GM19467 (cell line): ENCODE measurements around the gene ABCC2.
"Not testable (repeated sequence)": the region's sequence is repeated elsewhere in the genome, so short reads cannot be mapped to it uniquely, and the experiment has no call there.

ENCODE experiments used
- ATAC-seq: cut with Tn5 transposase; IDR thresholded peaks from one replicate; pipeline ENCODE4 v1.9.1; 2021; ENCODE audit warnings: mild to moderate bottlenecking, moderate library complexity; ENCODE audit not compliant: unreplicated experiment

Gene ABCC2

DNA sequence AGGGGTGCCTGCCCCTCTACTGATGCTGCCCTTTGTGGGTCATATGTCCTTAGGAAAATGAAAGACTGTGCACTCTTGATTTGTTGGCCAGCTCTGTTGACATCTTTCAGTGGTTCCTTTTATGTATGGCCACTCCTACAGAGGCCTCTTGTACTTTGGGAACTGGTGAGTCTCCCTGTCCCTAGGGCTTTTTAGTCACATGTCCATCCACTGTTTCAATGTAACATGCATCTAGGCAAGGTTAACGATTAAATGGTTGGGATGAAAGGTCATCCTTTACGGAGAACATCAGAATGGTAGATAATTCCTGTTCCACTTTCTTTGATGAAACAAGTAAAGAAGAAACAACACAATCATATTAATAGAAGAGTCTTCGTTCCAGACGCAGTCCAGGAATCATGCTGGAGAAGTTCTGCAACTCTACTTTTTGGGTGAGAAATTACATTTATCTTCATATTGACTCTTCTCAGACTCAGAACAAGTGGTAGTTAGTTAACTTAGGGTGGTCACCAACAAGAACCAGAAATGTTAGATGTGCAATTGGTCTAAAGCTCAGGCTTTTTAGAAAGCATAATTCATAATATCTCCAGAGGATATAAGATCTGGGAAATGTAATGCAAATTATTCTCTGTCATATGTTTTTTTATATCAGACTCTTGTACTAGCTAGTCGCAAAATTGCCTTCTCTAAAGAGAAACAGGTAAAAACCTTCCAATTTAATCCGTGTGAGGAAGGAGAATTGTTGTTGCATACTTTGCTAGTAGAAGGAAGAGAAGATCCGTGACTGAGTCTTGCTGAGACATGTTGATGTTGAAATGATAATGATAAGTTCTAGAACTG, at the start of gene ABCC2:
TSS of gene ABCC2 (plus strand) at position 194 of the 840 bp plus-strand sequence. CDS start at position 399, 205 bp downstream.
- no peak for ATAC-seq

DNA sequence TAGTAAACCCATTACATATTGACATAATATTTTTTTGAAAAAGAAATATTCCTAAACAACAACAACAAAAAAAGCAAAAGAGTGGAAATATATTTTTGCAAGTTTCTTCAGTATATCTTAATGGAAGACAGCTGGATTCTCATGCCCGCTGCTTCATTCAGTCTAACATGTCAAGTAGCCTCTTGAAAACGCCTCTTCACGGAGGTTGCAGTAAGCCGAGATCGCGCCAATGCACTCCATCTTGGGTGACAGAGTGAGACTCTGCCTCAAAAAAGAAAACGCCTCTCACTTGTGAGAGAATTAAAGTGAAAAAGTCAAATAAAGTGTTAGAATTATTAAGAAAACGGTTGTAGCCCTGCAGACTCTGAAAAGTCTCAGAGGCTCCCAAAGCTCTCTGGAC, 49.1 kb upstream of the ABCC2 start:
- no peak for ATAC-seq

DNA sequence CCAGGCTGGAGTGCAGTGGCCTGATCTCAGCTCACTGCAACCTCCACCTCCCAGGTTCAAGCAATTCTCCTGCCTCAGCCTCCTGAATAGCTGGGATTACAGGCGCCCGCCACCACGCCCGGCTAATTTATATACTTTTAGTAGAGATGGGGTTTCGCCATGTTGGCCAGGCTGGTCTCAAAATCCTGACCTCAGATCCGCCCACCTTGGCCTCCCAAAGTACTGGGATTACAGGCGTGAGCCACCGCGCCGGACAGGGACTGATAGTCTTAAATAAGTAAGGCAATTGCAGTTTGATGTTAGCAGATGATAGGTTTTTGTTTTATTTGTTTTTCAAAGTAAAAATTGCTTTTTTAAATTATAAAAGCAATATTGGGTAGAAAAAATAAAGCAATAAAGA, 48.3 kb upstream of the ABCC2 start:
- ATAC-seq, result not testable (repeated sequence)

DNA sequence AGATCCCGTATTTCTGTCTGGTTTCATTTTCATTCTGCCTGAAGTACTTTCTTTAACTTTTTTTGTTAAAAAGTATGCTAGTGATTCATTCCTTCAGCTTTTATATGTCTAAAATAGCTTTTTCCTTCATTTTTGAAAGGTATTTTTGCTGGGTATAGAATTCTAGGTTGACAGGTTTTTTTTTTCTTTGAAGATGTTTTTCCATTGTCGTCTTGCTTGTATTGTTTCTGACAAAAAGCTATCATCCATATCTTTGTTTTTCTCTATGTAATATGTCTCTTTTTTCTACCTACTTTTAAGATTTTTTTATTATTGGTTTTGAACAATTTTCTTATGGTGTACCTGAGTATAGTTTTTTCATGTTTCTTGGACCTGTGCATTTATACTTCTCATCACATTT, 42.2 kb upstream of the ABCC2 start:
- no peak for ATAC-seq

DNA sequence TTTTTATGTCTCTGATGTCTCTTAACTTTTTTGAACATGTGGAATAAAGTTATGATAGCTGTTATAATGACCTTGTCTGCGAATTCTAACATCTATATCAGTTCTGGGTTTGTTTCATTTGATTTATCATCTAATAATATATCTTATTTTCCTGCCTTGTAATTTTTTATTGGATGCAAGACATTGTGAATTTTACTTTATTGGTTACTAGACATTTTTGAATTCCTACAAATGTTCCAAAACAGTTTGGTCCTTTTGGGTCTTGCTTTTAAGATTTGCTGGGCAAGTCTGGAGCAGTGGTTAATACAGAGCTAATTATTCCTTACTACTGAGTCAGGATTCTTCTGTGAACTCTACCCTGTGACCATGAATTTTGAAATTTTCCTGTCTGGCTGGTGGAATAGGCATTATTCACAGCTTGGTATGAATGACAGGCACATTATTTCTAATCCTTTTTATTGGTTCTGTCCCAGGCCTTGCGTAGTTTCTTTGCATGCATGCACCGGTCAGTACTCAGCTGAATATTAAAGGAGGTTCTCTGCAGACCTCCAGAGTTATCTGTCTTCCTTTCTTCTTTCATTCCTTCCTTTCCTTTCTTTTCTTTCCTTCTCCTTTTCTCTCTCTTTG, 41.4 kb upstream of the ABCC2 start:
- no peak for ATAC-seq

DNA sequence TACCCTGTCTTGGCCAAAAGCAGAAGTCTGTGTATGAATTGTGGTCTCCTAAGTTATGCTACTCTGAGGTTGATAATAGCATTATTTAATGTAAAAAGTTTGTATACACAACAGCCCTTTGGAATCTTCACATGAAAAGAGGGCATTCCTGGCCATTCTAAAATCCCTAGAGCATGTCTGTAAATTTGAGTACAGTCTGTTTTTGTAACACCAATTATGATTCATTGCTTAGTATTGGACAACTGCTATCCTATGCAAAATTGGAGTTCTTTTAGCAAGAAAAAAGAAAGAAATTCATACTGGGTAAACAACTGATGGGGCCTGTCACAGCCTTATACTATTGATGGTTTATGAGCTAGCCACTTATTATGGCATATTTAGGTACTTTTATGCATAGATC, 40.2 kb upstream of the ABCC2 start:
- no peak for ATAC-seq

DNA sequence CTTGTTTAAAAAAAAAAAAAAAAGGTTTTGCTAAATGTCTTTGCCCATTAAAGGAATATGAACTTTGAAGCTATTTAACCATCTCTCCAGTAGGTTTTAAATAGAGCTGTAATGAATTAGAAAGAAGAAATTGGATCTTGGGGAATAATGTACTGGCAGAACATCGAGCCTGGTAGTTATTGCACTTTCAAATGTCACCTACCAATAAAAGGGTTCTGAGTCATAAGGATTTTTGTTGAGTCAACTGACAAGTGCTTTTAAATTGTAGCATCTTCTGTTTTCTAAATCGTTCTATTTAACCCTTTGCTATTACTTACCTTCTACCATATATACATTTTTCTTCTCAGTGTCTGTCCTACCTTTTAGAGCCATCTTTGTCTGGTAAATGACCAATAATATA, 39.7 kb upstream of the ABCC2 start:
- ATAC-seq, result no peak

DNA sequence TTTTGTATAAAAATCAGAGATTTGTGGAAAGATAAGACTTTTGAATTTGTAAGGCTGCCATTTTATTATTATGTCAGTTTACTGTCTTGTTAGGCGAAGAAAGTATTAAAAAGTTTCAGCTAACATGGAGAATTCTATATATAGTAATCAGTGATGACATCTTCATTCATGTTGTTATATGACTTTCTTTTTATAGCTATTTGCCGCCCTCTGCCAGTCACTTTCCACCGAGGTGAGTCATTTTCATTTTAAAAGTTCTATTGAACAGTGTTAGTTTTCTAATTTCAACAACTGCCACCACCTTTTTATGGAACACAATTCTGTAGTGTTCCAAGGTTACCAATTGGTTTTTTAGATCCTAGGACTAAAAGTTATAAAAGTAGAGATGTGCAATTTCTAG, 38.6 kb upstream of the ABCC2 start:
- no peak for ATAC-seq

DNA sequence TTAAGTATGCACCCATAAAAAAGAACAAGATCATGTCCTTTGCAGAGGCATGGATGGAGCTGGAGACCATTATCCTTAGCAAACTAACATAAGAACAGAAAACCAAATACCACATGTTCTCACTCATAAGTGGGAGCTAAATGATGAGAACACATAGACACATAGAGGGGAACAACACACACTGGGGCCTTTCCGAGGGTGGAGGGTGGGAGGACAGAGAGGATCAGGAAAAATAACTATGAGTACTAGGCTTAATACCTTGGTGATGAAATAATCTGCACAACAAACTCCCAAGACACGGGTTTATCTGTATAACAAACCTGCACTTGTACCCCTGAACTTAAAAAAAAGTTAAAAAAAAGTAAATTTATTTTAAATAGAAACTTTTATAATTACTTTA, 36.3 kb upstream of the ABCC2 start:
- ATAC-seq, result not testable (repeated sequence)

DNA sequence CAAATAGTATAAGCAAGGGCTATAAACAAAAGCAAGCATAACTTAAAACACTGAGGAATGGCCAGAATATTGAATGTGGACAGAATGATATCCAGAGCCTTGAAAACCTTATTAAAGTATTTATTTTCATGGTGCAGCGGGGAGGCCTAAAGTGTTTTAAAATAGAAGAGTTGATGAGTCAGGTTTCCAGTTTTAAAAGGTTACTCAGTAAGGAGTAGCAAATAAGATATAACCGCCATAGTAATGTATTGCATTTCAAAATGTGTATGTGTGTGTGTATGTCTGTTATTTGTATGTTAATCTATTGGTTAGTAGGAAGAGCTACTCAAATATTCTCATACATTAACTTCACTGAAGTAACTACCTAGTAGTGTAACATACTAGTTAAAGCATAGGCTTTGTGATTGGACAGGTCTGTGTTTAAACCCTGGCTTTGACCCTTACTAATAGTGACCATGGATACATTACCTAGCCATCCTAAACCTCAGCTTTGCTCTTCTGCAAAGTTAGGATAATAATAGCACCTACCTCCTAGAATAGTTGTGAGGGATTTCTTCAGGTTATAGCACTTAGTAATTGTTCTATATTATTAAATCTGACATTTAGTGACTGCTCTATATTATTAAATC, 33.5 kb upstream of the ABCC2 start:
- no peak for ATAC-seq

DNA sequence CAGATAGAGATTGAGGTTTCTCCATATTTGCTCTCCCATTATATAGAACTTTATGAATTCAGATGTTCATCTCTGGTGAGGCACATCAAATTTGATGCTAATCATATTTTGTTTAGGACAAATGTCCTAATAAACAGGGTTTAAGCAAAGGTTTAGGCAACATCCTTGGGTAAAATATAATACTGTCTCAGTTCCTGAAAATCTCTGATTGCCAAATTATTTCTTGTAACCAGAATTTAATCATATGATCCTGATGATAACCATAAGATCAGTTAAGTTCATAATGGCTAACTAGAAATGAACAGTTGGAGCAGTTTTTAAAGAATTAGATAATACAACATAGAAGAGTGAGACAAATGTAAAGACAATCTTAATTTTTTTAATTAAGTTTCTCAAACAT, 31.8 kb upstream of the ABCC2 start:
- ATAC-seq, result no peak

DNA sequence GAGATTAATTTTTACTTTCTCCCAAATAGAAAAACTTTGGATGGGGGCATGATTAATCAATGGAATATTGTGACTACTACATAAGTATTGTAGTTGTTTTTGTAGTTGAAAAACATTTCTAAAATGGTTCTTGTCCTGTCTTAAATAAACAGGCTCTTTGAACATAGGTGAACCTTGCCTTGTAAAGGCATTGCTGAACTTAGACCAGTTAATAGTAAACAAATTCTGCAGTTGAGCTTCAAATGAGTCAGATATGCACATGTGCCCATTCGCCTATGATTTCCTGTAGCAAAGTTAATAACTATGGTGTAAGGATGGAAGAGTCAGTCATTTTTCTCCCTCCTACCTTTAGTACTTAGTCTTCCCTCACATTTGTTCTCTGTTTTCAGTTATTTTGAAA, 27.8 kb upstream of the ABCC2 start:
- ATAC-seq, result no peak

DNA sequence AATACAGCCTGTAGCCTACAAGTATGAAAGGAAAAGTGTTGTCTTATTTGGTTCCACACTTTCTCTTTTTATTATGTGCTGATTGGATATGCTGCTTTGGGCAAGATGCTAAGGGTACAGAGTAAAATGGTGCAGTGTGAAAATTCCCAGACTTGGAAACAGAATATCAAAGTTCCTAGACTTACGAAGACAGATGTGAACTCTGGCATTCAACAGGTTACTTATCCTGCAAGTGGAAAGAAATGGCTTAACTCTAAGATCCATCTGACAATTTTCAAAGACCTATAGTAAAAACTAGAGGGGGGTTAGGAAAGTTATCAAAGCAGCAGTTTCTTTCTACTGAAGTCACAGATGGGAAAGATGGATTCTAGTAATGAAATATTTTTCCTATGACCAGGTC, 26.3 kb upstream of the ABCC2 start:
- ATAC-seq, result no peak

DNA sequence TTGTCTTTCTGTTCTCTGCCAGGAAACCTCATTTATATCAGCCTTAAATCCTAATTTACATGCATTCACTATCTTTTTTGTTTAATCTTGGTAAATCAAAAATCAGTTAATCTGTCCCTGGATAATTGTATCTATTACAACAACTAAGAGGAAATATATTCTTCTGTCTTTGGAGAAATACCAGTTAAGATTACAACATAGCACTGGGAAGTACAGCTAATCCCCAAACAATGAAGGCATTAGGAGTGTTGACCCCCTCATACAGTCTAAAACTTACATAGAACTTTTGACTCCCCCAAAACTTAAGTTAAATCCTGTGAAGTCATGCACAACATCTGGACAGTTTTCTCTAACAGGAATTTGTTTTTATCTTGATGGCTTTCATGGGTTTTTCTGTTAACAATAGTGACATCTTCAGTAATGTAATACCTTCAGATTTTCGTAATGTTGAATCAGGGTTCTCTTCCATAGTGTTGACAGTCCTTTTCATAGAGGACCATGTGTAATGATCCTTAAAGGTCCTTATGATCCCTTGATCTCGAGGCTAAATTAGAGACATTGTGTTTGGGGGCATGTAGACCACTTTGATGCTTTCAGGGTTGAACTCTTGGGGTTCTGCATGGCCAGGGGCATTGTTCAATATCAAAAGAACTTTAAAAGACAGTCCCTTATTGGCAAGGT, 24.1 kb upstream of the ABCC2 start:
- no peak for ATAC-seq

DNA sequence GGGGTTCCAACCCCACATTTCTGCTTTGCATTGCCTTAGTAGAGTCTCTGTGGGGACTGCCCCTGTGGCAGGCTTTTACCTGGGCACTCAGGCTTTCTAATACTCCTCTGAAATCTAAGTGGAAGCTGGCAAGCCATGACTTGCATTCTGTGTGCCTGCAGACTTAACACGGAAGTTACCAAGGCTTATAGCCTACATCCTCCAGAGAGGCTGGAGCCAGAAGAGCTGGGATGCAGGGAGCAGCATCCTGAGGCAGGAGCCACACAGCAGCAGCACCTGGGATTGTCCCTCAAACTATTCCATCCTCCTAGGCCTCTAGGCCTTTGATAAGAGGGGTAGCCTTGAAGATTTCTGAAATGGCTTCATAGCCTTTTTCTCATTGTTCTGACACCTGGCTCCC, 22.1 kb upstream of the ABCC2 start:
- no peak for ATAC-seq

DNA sequence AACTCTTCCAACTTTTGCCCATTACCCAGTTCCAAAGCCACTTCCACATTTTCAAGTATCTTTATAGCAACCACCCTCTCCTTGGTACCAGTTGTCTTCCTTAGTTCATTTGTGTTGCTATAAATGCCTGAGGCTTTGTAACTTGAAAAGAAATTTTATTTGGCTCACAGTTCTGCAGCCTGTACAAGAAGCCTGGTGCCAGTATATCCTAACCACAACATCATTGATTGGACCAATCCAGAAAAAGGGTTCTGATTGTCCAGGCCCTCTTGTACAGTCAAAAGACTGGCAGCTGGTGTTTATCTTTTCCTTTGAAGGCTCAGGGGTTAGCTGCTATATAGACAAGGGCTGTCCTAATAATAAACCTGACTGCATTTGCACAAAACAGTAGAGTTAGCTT, 21.1 kb upstream of the ABCC2 start:
- no peak for ATAC-seq

DNA sequence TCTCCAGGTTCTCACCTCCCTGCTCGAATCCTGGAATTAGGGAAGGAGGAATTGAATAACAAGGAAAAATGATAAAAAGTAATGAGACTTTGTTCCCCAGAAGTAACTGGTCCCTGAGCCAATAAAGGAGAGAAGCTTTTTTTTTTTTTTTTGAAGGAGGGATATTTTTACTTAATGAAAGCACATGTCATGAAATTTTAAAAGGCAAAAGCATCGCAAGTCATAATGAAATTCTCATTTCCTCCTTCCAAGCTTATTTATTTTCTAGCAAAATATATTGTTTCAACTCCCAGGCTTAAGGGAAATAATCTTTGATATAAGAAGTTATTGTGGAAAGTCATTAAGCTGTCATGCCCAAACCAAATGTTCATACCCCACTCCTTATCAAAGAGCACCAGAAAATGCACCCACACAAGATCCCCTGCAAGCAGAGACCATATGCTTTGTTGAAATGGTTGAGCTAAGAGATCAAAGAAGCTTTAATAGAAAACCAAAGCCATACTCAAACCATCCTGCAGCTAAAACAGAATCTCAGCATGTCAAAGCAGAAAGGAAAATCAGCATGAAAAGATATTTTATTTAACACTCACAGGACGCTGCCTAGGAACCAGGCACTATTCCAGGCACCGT, 16.7 kb upstream of the ABCC2 start:
- no peak for ATAC-seq

DNA sequence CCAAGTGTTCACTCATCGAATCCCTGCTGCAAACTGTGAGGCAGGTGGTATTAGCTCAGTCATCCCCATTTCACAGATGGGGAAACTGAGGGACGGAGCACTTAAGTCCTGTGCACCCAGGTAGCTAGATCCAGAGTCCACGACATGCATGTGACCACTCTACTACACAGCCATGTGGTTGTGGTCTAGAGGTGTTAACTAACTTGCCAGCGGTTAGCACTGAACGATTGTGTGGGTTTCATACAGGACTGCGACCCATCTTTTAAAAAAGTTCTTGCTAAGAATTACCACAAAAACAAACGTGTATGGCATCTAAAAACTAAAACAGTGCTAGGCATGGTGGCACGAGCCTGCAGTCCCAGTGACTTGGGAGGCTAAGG, 16.1 kb upstream of the ABCC2 start:
- peak; percentile 70 for ATAC-seq

DNA sequence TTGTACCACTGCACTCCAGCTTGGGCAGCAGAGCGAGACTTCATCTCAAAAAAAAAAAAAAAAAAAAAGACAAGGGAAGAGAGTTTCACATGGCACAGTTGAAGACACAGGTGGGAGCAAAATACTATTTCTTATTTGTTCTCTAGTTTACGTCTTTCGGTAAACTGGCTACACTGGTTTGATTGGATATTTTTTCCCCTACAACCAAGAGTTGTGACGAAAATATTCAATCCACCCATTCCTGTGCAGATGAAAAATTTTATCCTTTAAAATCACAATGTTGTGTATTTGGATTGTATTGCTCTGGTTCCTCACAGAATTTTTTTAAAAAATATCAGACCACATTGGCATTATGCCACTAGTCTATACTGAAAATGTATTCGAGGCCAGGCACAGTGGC, 14.5 kb upstream of the ABCC2 start:
- ATAC-seq, result no peak

DNA sequence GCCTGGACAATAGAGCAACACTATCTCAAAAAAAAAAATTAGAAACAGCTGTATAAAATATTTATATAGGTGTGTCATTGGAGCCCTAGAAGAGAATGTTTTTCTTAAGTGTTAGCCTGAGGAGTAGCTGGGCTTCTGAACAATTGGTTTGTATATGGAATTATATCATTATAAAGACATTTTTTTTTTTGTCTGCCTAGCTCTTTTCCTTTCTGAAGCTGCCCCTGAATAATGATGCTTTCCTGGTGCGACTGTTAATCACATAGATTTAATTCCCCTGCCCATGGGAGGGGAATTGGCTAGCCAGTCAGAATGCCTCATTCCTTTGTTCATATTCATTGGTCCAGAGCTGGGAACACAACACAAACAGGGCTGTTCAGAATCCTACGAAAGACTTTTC, 13.9 kb upstream of the ABCC2 start:
- no peak for ATAC-seq

DNA sequence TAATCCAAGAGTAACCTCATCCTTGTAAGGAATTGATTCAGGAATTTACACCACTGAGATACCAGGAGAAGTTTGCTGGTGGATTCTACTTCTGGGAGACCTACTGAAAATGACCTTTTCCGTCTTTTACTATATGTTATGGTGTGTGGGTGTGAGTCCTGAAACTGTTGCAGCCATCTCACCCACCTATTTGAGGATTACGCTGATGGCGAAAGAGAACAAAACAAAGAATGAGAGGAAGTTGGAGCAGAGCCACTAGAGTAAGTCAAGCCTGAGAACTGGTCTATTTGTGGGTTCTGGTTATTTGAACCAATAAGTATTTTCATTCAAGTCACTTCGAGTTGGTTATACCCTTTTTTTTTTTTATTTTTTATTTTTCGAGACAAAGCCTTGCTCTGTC, 12.7 kb upstream of the ABCC2 start:
- ATAC-seq, result no peak
